ENCODE results near the gene ZNF133.

ZNF133 gene

DNA sequence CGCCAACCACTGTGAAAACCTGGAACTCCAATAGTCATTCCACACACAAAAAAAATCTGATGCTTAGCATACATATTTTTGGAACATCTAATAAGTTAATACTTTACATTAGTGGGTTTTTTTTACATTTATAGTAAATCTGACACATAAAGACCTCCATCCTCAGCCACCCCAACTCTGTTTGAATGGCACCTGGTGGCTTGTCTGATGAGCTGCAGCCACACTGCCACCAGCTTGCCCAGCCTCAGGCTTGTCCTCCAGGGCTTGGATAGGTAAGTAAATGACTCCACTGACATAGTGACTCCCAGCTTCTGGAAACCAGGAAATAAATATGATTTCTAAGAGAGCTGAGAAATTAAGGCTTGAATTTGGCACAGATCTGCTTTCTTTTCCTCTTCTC, 71.5 kb downstream of the ZNF133 start:
- Histone ChIP-seq H3K27me3 (replicated peaks) (no peaks in the 10 kb centered on the region), H3K36me3 (replicated peaks) (no peaks in the 10 kb centered on the region), H3K4me3 (ENCODE audit: low read depth, low read length) (no peak overlapping the region), H3K27ac (no peak overlapping the region)
- no peak for DNase-seq
- in situ Hi-C loops (cut with HindIII; ENCODE audit: low pct_ligation_motif_present, low sequenced_read_pairs), result no loop called here
- TF ChIP-seq, protein P1, sequence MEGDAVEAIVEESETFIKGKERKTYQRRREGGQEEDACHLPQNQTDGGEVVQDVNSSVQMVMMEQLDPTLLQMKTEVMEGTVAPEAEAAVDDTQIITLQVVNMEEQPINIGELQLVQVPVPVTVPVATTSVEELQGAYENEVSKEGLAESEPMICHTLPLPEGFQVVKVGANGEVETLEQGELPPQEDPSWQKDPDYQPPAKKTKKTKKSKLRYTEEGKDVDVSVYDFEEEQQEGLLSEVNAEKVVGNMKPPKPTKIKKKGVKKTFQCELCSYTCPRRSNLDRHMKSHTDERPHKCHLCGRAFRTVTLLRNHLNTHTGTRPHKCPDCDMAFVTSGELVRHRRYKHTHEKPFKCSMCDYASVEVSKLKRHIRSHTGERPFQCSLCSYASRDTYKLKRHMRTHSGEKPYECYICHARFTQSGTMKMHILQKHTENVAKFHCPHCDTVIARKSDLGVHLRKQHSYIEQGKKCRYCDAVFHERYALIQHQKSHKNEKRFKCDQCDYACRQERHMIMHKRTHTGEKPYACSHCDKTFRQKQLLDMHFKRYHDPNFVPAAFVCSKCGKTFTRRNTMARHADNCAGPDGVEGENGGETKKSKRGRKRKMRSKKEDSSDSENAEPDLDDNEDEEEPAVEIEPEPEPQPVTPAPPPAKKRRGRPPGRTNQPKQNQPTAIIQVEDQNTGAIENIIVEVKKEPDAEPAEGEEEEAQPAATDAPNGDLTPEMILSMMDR (IDR thresholded peaks at IDR 0.05; ENCODE audit: low read depth, low read length, missing control alignments), result no peak

DNA sequence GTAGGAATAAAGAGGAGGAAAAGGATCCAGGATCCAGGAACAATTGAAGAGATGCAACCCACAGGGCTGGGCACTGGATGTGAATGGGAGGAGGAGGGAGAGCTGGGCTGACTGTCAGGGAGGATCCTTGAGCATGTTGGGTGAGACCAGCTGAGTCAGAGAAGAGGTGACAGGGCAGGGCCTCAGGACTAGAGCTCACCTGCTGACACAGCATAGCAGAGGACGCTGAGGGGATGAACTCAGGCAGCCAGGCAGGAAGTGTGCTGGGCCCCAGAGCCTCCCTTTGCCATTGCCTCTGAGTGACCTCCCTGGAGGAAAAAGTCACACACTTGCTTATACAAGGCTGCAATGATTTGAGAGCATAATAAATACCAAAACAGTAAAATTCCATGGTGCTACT, 72.3 kb downstream of the ZNF133 start:
- DNase-seq, result no peak
- Histone ChIP-seq H3K36me3 (replicated peaks) (no peaks in the 10 kb centered on the region), H3K4me3 (ENCODE audit: low read depth, low read length) (no peak overlapping the region), H3K27me3 (replicated peaks) (no peaks in the 10 kb centered on the region), H3K27ac (no peak overlapping the region)
- in situ Hi-C loops (cut with HindIII; ENCODE audit: low pct_ligation_motif_present, low sequenced_read_pairs), result no loop called here
- TF ChIP-seq, protein P1 (IDR thresholded peaks at IDR 0.05; ENCODE audit: low read depth, low read length, missing control alignments), result no peak

DNA sequence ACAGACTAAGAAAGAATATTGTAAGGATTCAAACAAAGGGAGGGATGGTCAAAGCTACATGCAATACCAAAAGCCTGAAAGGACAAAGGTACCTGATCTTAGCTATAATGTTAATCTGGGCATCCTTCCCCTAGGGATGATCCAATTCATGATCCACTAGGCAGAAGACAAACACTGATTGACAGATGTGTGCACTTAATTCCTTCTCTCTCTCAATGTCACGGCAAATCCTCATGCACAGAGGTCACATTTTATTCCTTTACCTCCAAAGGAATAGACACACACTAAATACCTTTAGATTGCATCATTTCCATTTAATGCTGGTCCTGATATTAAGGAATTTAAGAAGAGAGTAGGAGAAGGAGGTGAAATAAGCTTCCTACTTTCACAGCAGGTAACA, 73.4 kb downstream of the ZNF133 start:
- Histone ChIP-seq H3K4me3 (ENCODE audit: low read depth, low read length) (no peak overlapping the region), H3K27me3 (replicated peaks) (no peaks in the 10 kb centered on the region), H3K36me3 (replicated peaks) (no peaks in the 10 kb centered on the region), H3K27ac (no peak overlapping the region)
- TF ChIP-seq, protein P1 (IDR thresholded peaks at IDR 0.05; ENCODE audit: low read depth, low read length, missing control alignments), result no peak
- in situ Hi-C loops (cut with HindIII; ENCODE audit: low pct_ligation_motif_present, low sequenced_read_pairs), result no loop called here
- no peak for DNase-seq

DNA sequence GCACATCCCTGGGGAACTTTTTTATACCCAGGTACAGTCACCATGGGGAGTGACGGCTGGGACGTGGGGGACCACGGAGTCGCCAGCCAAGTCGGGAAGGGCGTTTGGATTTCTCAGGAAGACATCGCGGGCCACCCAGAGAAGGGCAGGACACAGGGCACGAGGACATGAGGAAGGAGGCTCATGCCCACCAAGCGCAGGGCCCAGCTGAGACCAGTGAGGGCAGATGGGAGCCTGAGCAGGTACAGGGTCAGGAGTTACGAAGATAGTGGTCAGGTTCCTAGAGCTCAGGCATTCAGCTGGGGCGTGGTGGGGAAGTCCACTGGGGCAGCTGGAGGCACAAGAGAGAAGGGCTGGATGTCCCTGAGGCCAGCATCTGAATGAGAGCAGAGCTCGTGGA, 74.6 kb downstream of the ZNF133 start:
- TF ChIP-seq, protein P1 (IDR thresholded peaks at IDR 0.05; ENCODE audit: low read depth, low read length, missing control alignments), result no peak
- in situ Hi-C loops (cut with HindIII; ENCODE audit: low pct_ligation_motif_present, low sequenced_read_pairs), result no loop called here
- H3K4me3 ChIP-seq (ENCODE audit: low read depth, low read length), result no peak overlapping the region
- no peaks in the 10 kb centered on the region for H3K36me3 ChIP-seq (replicated peaks)
- no peak for DNase-seq
- H3K27me3 ChIP-seq (replicated peaks), result no peaks in the 10 kb centered on the region
- no peak overlapping the region for H3K27ac ChIP-seq

DNA sequence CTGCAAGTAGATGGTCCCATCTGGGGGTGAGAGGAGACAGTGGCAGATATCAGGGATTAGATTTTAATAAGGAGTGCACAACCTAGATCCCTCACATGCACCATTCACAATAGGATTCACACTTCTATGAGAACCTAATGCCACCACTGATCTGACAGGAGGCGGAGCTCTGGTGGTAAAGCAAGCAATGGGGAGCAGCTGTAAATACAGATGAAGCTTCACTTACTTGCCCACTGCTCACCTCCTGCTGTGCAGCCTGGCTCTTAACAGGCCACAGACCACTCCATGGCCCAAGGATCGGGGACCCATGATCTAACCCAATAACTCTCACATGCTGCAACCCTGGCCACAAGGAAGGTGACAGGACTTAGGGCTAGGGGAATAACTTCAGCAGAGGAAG, 75.4 kb downstream of the ZNF133 start:
- DNase-seq, result no peak
- in situ Hi-C loops (cut with HindIII; ENCODE audit: low pct_ligation_motif_present, low sequenced_read_pairs), result no loop called here
- H3K27ac ChIP-seq, result no peak overlapping the region
- H3K27me3 ChIP-seq (replicated peaks), result no peaks in the 10 kb centered on the region
- TF ChIP-seq, protein P1 (IDR thresholded peaks at IDR 0.05; ENCODE audit: low read depth, low read length, missing control alignments), result no peak
- no peak overlapping the region for H3K4me3 ChIP-seq (ENCODE audit: low read depth, low read length)
- no peaks in the 10 kb centered on the region for H3K36me3 ChIP-seq (replicated peaks)

- no peak overlapping the region for H3K4me3 ChIP-seq (ENCODE audit: low read depth, low read length)
- H3K27ac ChIP-seq, result no peak overlapping the region
- H3K27me3 ChIP-seq (replicated peaks), result no peaks in the 10 kb centered on the region
- in situ Hi-C loops (cut with HindIII; ENCODE audit: low pct_ligation_motif_present, low sequenced_read_pairs), result no loop called here
- H3K36me3 ChIP-seq (replicated peaks), result no peaks in the 10 kb centered on the region
- no peak for DNase-seq
- TF ChIP-seq, protein P1 (IDR thresholded peaks at IDR 0.05; ENCODE audit: low read depth, low read length, missing control alignments), result no peak
These were observed 76.4 kb downstream of the ZNF133 start for GRCh38 chr20:18364768-18365167.

Measured in brain microvascular endothelial cell (primary cell).